ENCODE measurements around the gene DNLZ.

Gene DNLZ

GRCh38 chr9:136342181-136343120 lies 21.1 kb downstream of the DNLZ start:
- DNase-seq: peak; percentile 96

- DNase-seq: no peak
Measured at GRCh38 chr9:136341769-136342168, 21.8 kb downstream of the DNLZ start.

- DNase-seq: no peak
Measured at GRCh38 chr9:136341042-136341655, 22.4 kb downstream of the DNLZ start.

GRCh38 chr9:136340356-136341041 lies 23.0 kb downstream of the DNLZ start:
- no peak for DNase-seq

- DNase-seq: no peak
Measured at GRCh38 chr9:136339958-136340310, 23.6 kb downstream of the DNLZ start.

- peak; percentile 83 for DNase-seq
Measured at GRCh38 chr9:136339173-136339957, 24.2 kb downstream of the DNLZ start.

GRCh38 chr9:136338511-136338910 lies 25.0 kb downstream of the DNLZ start:
- no peak for DNase-seq

- no peak for DNase-seq
Measured at GRCh38 chr9:136337416-136338395, 25.8 kb downstream of the DNLZ start.

- DNase-seq: no peak
Measured at GRCh38 chr9:136336881-136337280, 26.7 kb downstream of the DNLZ start.

- DNase-seq: no peak
Measured at GRCh38 chr9:136336156-136336870, 27.2 kb downstream of the DNLZ start.

- no peak for DNase-seq
Measured at GRCh38 chr9:136335296-136336155, 28.0 kb downstream of the DNLZ start.

- no peak for DNase-seq
Measured at GRCh38 chr9:136334541-136334940, 29.0 kb downstream of the DNLZ start.

GRCh38 chr9:136333486-136333885 lies 30.1 kb downstream of the DNLZ start:
- DNase-seq: no peak

GRCh38 chr9:136333045-136333444 lies 30.5 kb downstream of the DNLZ start:
- no peak for DNase-seq

- no peak for DNase-seq
Measured at GRCh38 chr9:136332482-136332983, 31.0 kb downstream of the DNLZ start.

GRCh38 chr9:136331556-136332481 lies 31.7 kb downstream of the DNLZ start:
- DNase-seq: no peak

GRCh38 chr9:136331030-136331429 lies 32.5 kb downstream of the DNLZ start:
- DNase-seq: no peak

GRCh38 chr9:136330406-136330990 lies 33.0 kb downstream of the DNLZ start:
- DNase-seq: no peak

Measured in hematopoietic multipotent progenitor cell treated with erythropoietin and hydrocortisone succinate and interleukin-3 and kit ligand, for 4 days (in vitro differentiated cells).